Right ventricle myocardium inferior (tissue), 1 donor: ENCODE results near the gene HOXC10. TPM values are rescaled to one million over a fixed set of nuclear protein-coding genes. Genes with fewer than 3 reads are reported as not detected.

Experiments
- microRNA-seq: library from miRNA; unstranded; fragments of <30 nt; microRNA quantifications from one replicate; pipeline ENCODE4 v1.2.0, GENCODE V29; 2020
- total RNA-seq: library from RNA; stranded (reverse); fragmentation: NEBNext Ultra II Directional; extraction: Animal tissue kit (Norgen Biotek cat#: 25700); gene quantifications from one replicate; pipeline ENCODE4 v1.2.1, GENCODE V29; 2021
- donor health status: DM: no; HTN: yes; CAD: no; lungs with severe emphysema.

The HOXC10 gene
- total RNA-seq, 1 donor from 2014 or later: not detected

Small RNA genes within 50 kb of the gene (microRNA-seq; reads per million reads assigned to microRNA genes)
- not detected for gene MIR196A2
- not detected for gene MIR615

Other genes starting within 250 kb of the HOXC10 start
- gene CISTR, start 233.2 kb upstream of the HOXC10 start, total RNA-seq: 1.7 TPM
- not detected for gene HOXC13, start 46.3 kb upstream of the HOXC10 start, total RNA-seq
- gene HOXC12, start 30.2 kb upstream of the HOXC10 start, total RNA-seq: not detected
- gene HOXC11, start 12.0 kb upstream of the HOXC10 start, total RNA-seq: not detected
- not detected for gene HOTAIR, start 10.2 kb upstream of the HOXC10 start, total RNA-seq
- not detected for gene HOXC9, start 15.0 kb downstream of the HOXC10 start, total RNA-seq
- not detected for gene HOXC8, start 23.8 kb downstream of the HOXC10 start, total RNA-seq
- 0.41 TPM for gene HOXC6, start 43.3 kb downstream of the HOXC10 start, total RNA-seq
- not detected for gene HOXC5, start 47.9 kb downstream of the HOXC10 start, total RNA-seq
- not detected for gene HOXC4, start 68.7 kb downstream of the HOXC10 start, total RNA-seq
- 17.6 TPM for gene SMUG1, start 203.8 kb downstream of the HOXC10 start, total RNA-seq